Progenitor cell of endocrine pancreas (in vitro differentiated cells): Measurements from ENCODE around the gene CASTOR1. TPM values are rescaled to one million over a fixed set of nuclear protein-coding genes. Genes with fewer than 3 reads are reported as not detected.

Source experiments
- DNase-seq: peaks from one replicate; pipeline ENCODE4 v3.0.0; 2021; ENCODE audit warnings: low spot score; ENCODE audit not compliant: unreplicated experiment
- H3K27ac Mint-ChIP-seq: 2 replicates; pipeline ENCODE4 v1.8.0; 2021; ENCODE audit warnings: mild to moderate bottlenecking, moderate library complexity, mixed read lengths
- H3K27me3 Mint-ChIP-seq: 2 replicates; pipeline ENCODE4 v1.8.0; 2021; ENCODE audit warnings: mixed read lengths
- H3K36me3 Mint-ChIP-seq: 2 replicates; pipeline ENCODE4 v1.8.0; 2022; ENCODE audit warnings: mixed read lengths; ENCODE audit not compliant: insufficient read depth
- H3K4me1 Mint-ChIP-seq: 2 replicates; pipeline ENCODE4 v1.8.0; 2021; ENCODE audit warnings: low read depth, mixed read lengths
- H3K4me3 Mint-ChIP-seq: 2 replicates; pipeline ENCODE4 v1.8.0; 2021; ENCODE audit warnings: low read depth, mild to moderate bottlenecking, moderate library complexity, mixed read lengths
- H3K9me3 Mint-ChIP-seq: 2 replicates; pipeline ENCODE4 v1.8.0; 2021; ENCODE audit warnings: low read depth, mixed read lengths
- total RNA-seq: library from RNA; stranded (reverse); gene quantifications from 2 replicates; pipeline ENCODE4 v1.2.1, GENCODE V29; 2021
- TF ChIP-seq, protein P1 (sequence below): fragments of 200-600 bp; sonication (generic); IDR thresholded peaks from one replicate; pipeline ENCODE4 v1.5.0; 2021; ENCODE audit warnings: antibody characterized with exemption, mild to moderate bottlenecking; ENCODE audit not compliant: unreplicated experiment

CASTOR1 gene
- total RNA-seq, 1 donor from 2014 or later: 7.2 TPM

DNA sequence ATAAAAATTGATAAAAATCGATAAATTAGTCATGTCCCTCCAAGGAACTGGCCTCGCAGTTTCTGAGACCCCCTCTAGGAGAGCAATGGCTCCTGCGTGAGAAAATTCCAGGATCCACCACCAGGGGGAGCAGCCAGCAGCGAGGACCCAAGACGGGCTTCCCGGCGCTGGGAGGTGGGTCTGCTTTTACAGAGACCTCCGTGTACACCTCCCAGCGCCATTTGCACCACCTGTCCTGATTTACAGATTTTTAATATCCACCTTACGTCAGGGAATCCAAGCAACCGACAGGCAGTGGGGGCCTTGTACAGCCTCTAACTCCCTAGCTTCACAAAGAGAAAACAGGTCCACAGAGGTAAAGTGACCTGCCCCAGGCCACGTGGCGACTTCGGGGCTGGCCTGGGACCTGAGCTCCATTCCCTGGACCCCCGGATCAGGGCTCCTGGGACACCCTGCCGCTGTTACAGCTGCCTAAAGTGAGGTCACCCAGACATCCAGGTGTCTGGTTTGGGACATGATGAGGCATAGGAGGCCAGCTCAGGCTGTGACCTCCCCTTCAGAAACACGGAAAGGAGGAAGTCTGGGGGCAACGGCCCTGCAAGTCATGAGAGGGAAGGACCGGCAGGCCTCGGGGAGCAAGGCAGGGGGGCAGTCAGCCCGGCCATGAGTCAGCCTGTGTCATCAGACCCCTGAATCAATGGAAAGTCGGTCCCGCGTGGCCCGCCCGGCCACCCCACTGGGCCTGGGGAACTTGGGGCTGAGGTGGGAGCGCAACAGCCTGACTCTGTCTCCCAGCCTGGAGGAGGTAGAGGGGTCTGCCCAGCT, 26.2 kb downstream of the CASTOR1 start:
- no peak overlapping the region for H3K4me3 Mint-ChIP-seq
- no peaks in the 10 kb centered on the region for H3K36me3 Mint-ChIP-seq
- no peaks in the 10 kb centered on the region for H3K9me3 Mint-ChIP-seq
- peak; percentile 84 for DNase-seq
- H3K4me1 Mint-ChIP-seq: no peaks in the 10 kb centered on the region
- H3K27ac Mint-ChIP-seq: no peak overlapping the region
- peaks cover 25% of the 10 kb centered on the region for H3K27me3 Mint-ChIP-seq
- TF ChIP-seq, protein P1, sequence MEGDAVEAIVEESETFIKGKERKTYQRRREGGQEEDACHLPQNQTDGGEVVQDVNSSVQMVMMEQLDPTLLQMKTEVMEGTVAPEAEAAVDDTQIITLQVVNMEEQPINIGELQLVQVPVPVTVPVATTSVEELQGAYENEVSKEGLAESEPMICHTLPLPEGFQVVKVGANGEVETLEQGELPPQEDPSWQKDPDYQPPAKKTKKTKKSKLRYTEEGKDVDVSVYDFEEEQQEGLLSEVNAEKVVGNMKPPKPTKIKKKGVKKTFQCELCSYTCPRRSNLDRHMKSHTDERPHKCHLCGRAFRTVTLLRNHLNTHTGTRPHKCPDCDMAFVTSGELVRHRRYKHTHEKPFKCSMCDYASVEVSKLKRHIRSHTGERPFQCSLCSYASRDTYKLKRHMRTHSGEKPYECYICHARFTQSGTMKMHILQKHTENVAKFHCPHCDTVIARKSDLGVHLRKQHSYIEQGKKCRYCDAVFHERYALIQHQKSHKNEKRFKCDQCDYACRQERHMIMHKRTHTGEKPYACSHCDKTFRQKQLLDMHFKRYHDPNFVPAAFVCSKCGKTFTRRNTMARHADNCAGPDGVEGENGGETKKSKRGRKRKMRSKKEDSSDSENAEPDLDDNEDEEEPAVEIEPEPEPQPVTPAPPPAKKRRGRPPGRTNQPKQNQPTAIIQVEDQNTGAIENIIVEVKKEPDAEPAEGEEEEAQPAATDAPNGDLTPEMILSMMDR: peak; percentile 100

DNA sequence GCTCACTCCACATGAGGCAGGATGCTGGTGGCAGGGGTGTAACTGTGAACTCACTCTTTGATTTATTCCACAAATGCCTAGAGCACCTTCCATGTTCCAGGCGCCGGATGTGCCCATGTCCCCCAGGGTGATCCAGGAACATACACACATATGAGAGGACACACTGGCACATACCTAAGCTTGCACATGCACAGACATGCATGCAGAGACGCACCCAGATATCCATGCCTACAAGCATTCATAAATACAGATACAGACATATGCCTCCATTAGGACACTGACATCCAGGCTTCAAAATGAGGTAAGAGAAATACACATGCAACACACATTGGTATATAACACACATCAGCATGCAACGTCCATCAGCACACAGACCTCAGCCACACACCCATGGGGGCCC, 27.2 kb downstream of the CASTOR1 start:
- H3K9me3 Mint-ChIP-seq: no peaks in the 10 kb centered on the region
- H3K27me3 Mint-ChIP-seq: peaks cover 28% of the 10 kb centered on the region
- no peak overlapping the region for H3K27ac Mint-ChIP-seq

GRCh38 chr22:30261134-30261533, 28.2 kb downstream of the CASTOR1 start:
- TF ChIP-seq, protein P1: no peak
- H3K4me3 Mint-ChIP-seq: no peak overlapping the region
- H3K36me3 Mint-ChIP-seq: no peaks in the 10 kb centered on the region
- no peak overlapping the region for H3K27ac Mint-ChIP-seq
- H3K27me3 Mint-ChIP-seq: peaks cover 32% of the 10 kb centered on the region
- DNase-seq: no peak
- no peaks in the 10 kb centered on the region for H3K9me3 Mint-ChIP-seq
- H3K4me1 Mint-ChIP-seq: peaks cover 3% of the 10 kb centered on the region

More for the DNA sequence above, 27.2 kb downstream of the CASTOR1 start:
- Mint-ChIP-seq H3K36me3 (no peaks in the 10 kb centered on the region), H3K4me1 (peaks cover 2% of the 10 kb centered on the region), H3K4me3 (no peak overlapping the region)
- no peak for DNase-seq
- TF ChIP-seq, protein P1: no peak

- Mint-ChIP-seq H3K4me3 (no peak overlapping the region), H3K4me1 (peaks cover 3% of the 10 kb centered on the region), H3K27ac (no peak overlapping the region), H3K27me3 (peaks cover 33% of the 10 kb centered on the region), H3K9me3 (no peaks in the 10 kb centered on the region), H3K36me3 (no peaks in the 10 kb centered on the region)
- no peak for DNase-seq
- TF ChIP-seq, protein P1: no peak
Observed at GRCh38 chr22:30260682-30261081, 28.6 kb downstream of the CASTOR1 start.

DNA sequence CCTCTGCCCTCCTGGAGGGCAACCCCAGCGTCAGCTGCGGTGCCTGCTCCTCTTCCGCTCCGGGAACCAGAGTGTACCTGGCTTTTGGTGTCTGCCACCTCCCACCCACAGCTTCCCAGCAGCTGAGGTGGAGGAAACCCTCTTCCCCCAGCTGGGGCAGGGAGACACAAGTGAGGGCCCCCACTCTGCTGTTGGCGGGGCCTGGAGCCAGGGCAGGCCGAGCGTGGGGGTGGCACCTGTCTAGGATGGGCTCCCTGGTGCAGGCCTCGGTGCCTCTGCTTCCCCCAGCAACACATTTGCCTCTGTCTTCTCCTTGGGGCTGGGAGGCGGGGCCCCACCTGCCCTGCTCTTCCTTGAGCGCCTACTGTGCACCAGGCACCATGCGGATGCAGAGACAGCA, 29.0 kb downstream of the CASTOR1 start:
- H3K27ac Mint-ChIP-seq: no peak overlapping the region
- no peaks in the 10 kb centered on the region for H3K9me3 Mint-ChIP-seq
- TF ChIP-seq, protein P1: no peak
- H3K27me3 Mint-ChIP-seq: peaks cover 33% of the 10 kb centered on the region
- H3K4me1 Mint-ChIP-seq: peaks cover 3% of the 10 kb centered on the region
- no peaks in the 10 kb centered on the region for H3K36me3 Mint-ChIP-seq
- no peak overlapping the region for H3K4me3 Mint-ChIP-seq
- no peak for DNase-seq
